ENCODE data around the gene ANKRD36C.
"Not testable (repeated sequence)": the region's sequence is repeated elsewhere in the genome, so short reads cannot be mapped to it uniquely, and the experiment has no call there.

DNA sequence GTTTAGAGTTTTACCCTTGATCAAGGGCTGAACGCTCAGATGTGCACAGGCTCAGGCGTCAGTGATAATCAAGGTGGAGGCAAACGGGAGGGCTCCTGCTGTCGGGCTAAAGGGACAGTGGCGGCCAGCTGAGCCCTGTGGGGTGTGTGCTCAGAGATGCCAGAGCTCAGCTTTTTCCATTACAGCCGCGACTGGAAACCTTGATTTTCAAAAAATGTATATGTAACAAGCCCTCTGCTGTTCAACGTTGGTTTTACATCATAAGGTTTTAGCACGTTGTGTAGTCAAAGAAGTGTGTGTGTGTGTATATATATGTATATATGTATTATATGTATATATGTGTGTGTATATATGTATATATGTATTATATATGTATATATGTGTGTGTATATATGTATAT, 201.4 kb downstream of the ANKRD36C start:
- TF ChIP-seq, protein P1, sequence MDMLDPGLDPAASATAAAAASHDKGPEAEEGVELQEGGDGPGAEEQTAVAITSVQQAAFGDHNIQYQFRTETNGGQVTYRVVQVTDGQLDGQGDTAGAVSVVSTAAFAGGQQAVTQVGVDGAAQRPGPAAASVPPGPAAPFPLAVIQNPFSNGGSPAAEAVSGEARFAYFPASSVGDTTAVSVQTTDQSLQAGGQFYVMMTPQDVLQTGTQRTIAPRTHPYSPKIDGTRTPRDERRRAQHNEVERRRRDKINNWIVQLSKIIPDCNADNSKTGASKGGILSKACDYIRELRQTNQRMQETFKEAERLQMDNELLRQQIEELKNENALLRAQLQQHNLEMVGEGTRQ (CRISPR knock-in tag; IDR thresholded peaks at IDR 0.05): not testable (repeated sequence)
- TF ChIP-seq, protein P2, sequence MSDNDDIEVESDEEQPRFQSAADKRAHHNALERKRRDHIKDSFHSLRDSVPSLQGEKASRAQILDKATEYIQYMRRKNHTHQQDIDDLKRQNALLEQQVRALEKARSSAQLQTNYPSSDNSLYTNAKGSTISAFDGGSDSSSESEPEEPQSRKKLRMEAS (CRISPR knock-in tag; IDR thresholded peaks at IDR 0.05): not testable (repeated sequence)
- TF ChIP-seq, protein P3, sequence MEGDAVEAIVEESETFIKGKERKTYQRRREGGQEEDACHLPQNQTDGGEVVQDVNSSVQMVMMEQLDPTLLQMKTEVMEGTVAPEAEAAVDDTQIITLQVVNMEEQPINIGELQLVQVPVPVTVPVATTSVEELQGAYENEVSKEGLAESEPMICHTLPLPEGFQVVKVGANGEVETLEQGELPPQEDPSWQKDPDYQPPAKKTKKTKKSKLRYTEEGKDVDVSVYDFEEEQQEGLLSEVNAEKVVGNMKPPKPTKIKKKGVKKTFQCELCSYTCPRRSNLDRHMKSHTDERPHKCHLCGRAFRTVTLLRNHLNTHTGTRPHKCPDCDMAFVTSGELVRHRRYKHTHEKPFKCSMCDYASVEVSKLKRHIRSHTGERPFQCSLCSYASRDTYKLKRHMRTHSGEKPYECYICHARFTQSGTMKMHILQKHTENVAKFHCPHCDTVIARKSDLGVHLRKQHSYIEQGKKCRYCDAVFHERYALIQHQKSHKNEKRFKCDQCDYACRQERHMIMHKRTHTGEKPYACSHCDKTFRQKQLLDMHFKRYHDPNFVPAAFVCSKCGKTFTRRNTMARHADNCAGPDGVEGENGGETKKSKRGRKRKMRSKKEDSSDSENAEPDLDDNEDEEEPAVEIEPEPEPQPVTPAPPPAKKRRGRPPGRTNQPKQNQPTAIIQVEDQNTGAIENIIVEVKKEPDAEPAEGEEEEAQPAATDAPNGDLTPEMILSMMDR (IDR thresholded peaks at IDR 0.05): not testable (repeated sequence)
- not testable (repeated sequence) for TF ChIP-seq SP1 (CRISPR knock-in tag; conservative IDR thresholded peaks at IDR 0.05); ESRRA (CRISPR knock-in tag; IDR thresholded peaks at IDR 0.05; ENCODE audit: borderline replicate concordance); NR1H2 (CRISPR knock-in tag; IDR thresholded peaks at IDR 0.05); JUN (CRISPR knock-in tag; IDR thresholded peaks at IDR 0.05)

Data from WTC11 (cell line).